ENCODE data around the gene OGDHL. TPM values are rescaled to one million over a fixed set of nuclear protein-coding genes. Genes with fewer than 3 reads are reported as not detected.

Gene OGDHL
- total RNA-seq, 1 experiment from 2014 or later: 22.6 TPM

GRCh38 chr10:49713266-49713665 lies 48.9 kb downstream of the OGDHL start:
- no peak overlapping the region for H4K8ac ChIP-seq (replicated peaks; ENCODE audit: insufficient read length, low read depth, low read length)
- no CpG with 5 or more reads among the region's 5 CpGs for WGBS (ENCODE audit: extremely low coverage, insufficient read length, low lambda C conversion rate)
- H3K79me1 ChIP-seq (ENCODE audit: insufficient read depth, low read depth, low read length, poor library complexity, severe bottlenecking): no peaks in the 10 kb centered on the region
- no peaks in the 10 kb centered on the region for H3K4me1 ChIP-seq (ENCODE audit: insufficient read depth, low read length)
- no peak overlapping the region for H3K9ac ChIP-seq (ENCODE audit: extremely low read depth, insufficient read length, low read length)
- no peak overlapping the region for H2AK5ac ChIP-seq (ENCODE audit: insufficient read length, low read length)
- H3K27ac ChIP-seq (ENCODE audit: insufficient read length, low read depth, low read length): no peak overlapping the region
- H2BK5ac ChIP-seq (ENCODE audit: insufficient read length, low read length): no peak overlapping the region
- H3K79me2 ChIP-seq (ENCODE audit: insufficient read depth, low read length): no peaks in the 10 kb centered on the region
- no peaks in the 10 kb centered on the region for H3K27me3 ChIP-seq (ENCODE audit: insufficient read depth, low read length)
- Mint-ChIP-seq H3K27me3 (ENCODE audit: low read depth) (peaks cover 43% of the 10 kb centered on the region), H3K4me1 (no peaks in the 10 kb centered on the region), H3K4me3 (no peak overlapping the region), H3K27ac (no peak overlapping the region), H3K9me3 (peaks cover 12 to 16% of the 10 kb centered on the region in 2 experiments), H3K36me3 (ENCODE audit: insufficient read depth in 1 of 3, low read depth in 3 of 3) (peaks cover 8 to 15% (median 9%) of the 10 kb centered on the region in 3 experiments; a peak in 4 of 7 replicates)
- H3T11ph ChIP-seq (ENCODE audit: low read length): no peak overlapping the region
- H2BK20ac ChIP-seq (ENCODE audit: low read depth, low read length, poor library complexity, severe bottlenecking): no peak overlapping the region
- TF ChIP-seq CTCF (conservative IDR thresholded peaks at IDR 0.05): no peak
- no peak overlapping the region for H2BK12ac ChIP-seq (ENCODE audit: insufficient read length, low read depth, low read length)
- H3K4ac ChIP-seq (ENCODE audit: low read depth, low read length): no peak overlapping the region
- no peak overlapping the region for H2BK120ac ChIP-seq (ENCODE audit: low read depth, low read length, poor library complexity, severe bottlenecking)
- no peaks in the 10 kb centered on the region for H3K9me3 ChIP-seq (ENCODE audit: control insufficient read depth, low read depth, low read length)
- no peak overlapping the region for H3K18ac ChIP-seq (ENCODE audit: insufficient read length, low read depth, low read length)
- no peak overlapping the region for H2BK15ac ChIP-seq (ENCODE audit: low read depth, low read length)
- no peak overlapping the region for H4K5ac ChIP-seq (ENCODE audit: insufficient read length, low read depth, low read length)
- H2AFZ ChIP-seq (ENCODE audit: low read length): no peak overlapping the region
- no peak overlapping the region for H3K4me2 ChIP-seq (ENCODE audit: insufficient read depth, insufficient read length, low read length)
- H3K23ac ChIP-seq (ENCODE audit: insufficient read length, low read depth, low read length): no peak overlapping the region
- no peak overlapping the region for H3K56ac ChIP-seq (ENCODE audit: insufficient read length, low read depth, low read length)
- no peak overlapping the region for H3K14ac ChIP-seq (ENCODE audit: insufficient read depth, low read length)
- no peak for DNase-seq
- H4K20me1 ChIP-seq (ENCODE audit: control insufficient read depth, insufficient read depth, insufficient read length): no peaks in the 10 kb centered on the region
- no peak overlapping the region for H4K91ac ChIP-seq (ENCODE audit: insufficient read length, low read depth, low read length)
- H3K23me2 ChIP-seq (ENCODE audit: insufficient read length, low read depth, low read length, poor library complexity, severe bottlenecking): no peaks in the 10 kb centered on the region

Measured in H9 (cell line).